SU-DHL-6 (cell line): Measurements from ENCODE around the gene BICD1.
A peak's percentile ranks its signal among the peaks of the same experiment; 100 is the strongest.

Experiments used
- H2AFZ ChIP-seq: fragments of 200-600 bp; sonication (generic); 2 replicates; pipeline ENCODE4 v1.6.1; 2014; ENCODE audit warnings: low read depth, mild to moderate bottlenecking, moderate library complexity, mixed read lengths, antibody characterized with exemption, low read length; ENCODE audit not compliant: severe bottlenecking
- H3F3A ChIP-seq: fragments of 200-600 bp; shearing (Covaris generic); 2 replicates; pipeline ENCODE4 v1.6.0; 2016; ENCODE audit warnings: antibody characterized with exemption, mild to moderate bottlenecking; ENCODE audit not compliant: insufficient read depth
- H3K27ac ChIP-seq: fragments of 200-600 bp; sonication (generic); 2 replicates; pipeline ENCODE4 v1.5.1; 2016; ENCODE audit warnings: low read depth, mild to moderate bottlenecking, low read length, moderate library complexity, mixed read lengths
- H3K27me3 ChIP-seq: fragments of 200-600 bp; sonication (generic), shearing (Covaris generic); 2 replicates; pipeline ENCODE4 v1.6.0; 2014; ENCODE audit warnings: mild to moderate bottlenecking, low read length
- H3K36me3 ChIP-seq: fragments of 200-600 bp; sonication (generic); 2 replicates; pipeline ENCODE4 v1.6.1; 2014; ENCODE audit warnings: mild to moderate bottlenecking, low read length, mixed read lengths
- H3K4me2 ChIP-seq: fragments of 300-600, 200-600 bp; shearing (Covaris generic), sonication (generic); 2 replicates; pipeline ENCODE4 v1.6.0; 2014; ENCODE audit warnings: low read length, low read depth, mild to moderate bottlenecking; ENCODE audit not compliant: poor library complexity, severe bottlenecking
- H3K4me3 ChIP-seq: fragments of 200-600 bp; sonication (generic); 2 replicates; pipeline ENCODE4 v1.5.1; 2014; ENCODE audit warnings: antibody characterized with exemption, low read length, mild to moderate bottlenecking, mixed read lengths; ENCODE audit not compliant: insufficient read depth, poor library complexity, severe bottlenecking
- H3K79me2 ChIP-seq: fragments of 200-600 bp; sonication (generic); 2 replicates; pipeline ENCODE4 v1.6.1; 2014; ENCODE audit warnings: mild to moderate bottlenecking, low read length, moderate library complexity; ENCODE audit not compliant: insufficient read depth
- H3K9ac ChIP-seq: fragments of 200-600 bp; sonication (generic); 2 replicates; pipeline ENCODE4 v1.7.0; 2014; ENCODE audit warnings: mild to moderate bottlenecking, low read length
- H3K9me2 ChIP-seq: fragments of 200-600 bp; sonication (generic); replicated peaks from 2 replicates; pipeline ENCODE4 v1.6.1; 2014; ENCODE audit warnings: low read length; ENCODE audit not compliant: insufficient read depth
- H3K9me3 ChIP-seq: fragments of 200-600 bp; sonication (generic); 2 replicates; pipeline ENCODE4 v1.6.1; 2014; ENCODE audit warnings: low read length, mixed read lengths; ENCODE audit not compliant: insufficient read depth
- H4K20me1 ChIP-seq: fragments of 200-600 bp; sonication (generic); 2 replicates; pipeline ENCODE4 v1.6.1; 2014; ENCODE audit warnings: low read depth, mild to moderate bottlenecking, antibody characterized with exemption, low read length, moderate library complexity, mixed read lengths
- CTCF ChIP-seq: fragments of 200-600 bp; sonication (generic); IDR thresholded peaks from one replicate; pipeline ENCODE4 v1.5.1; 2017; ENCODE audit warnings: antibody characterized with exemption, mild to moderate bottlenecking, low read length, moderate library complexity; ENCODE audit not compliant: insufficient read depth, poor library complexity, severe bottlenecking
- EZH2phosphoT487 ChIP-seq: fragments of 200-600 bp; sonication (generic), shearing (Covaris generic); conservative IDR thresholded peaks from 2 replicates; pipeline ENCODE4 v1.6.1; 2018; ENCODE audit warnings: mild to moderate bottlenecking, antibody characterized with exemption, low read length, moderate library complexity, mixed read lengths

BICD1 gene

GRCh38 chr12:32296567-32296966, 189.9 kb downstream of the BICD1 start:
- H3K27me3 ChIP-seq = no peaks in the 10 kb centered on the region
- peaks cover 3% of the 10 kb centered on the region; the same call in 1 of the 2 replicates for H3K36me3 ChIP-seq
- TF ChIP-seq EZH2phosphoT487 (no peak), CTCF (no peak)
- peaks cover 24% of the 10 kb centered on the region; the same call in 1 of the 2 replicates for H3K79me2 ChIP-seq
- no peak overlapping the region for H2AFZ ChIP-seq
- no peak overlapping the region for H3K9ac ChIP-seq
- peak overlapping the region; percentile 78 for H3K27ac ChIP-seq
- no peak overlapping the region for H3K4me2 ChIP-seq
- H4K20me1 ChIP-seq = no peaks in the 10 kb centered on the region
- no peaks in the 10 kb centered on the region for H3K9me3 ChIP-seq
- H3K9me2 ChIP-seq = no peaks in the 10 kb centered on the region
- H3K4me3 ChIP-seq = no peak overlapping the region
- peaks cover 54% of the 10 kb centered on the region for H3F3A ChIP-seq

GRCh38 chr12:32298917-32299316, 192.3 kb downstream of the BICD1 start:
- Histone ChIP-seq H4K20me1 (no peaks in the 10 kb centered on the region), H3F3A (peaks cover 64% of the 10 kb centered on the region), H2AFZ (peak overlapping the region; percentile 25), H3K9me3 (no peaks in the 10 kb centered on the region), H3K9ac (peak overlapping the region; percentile 51), H3K27ac (peak overlapping the region; percentile 93), H3K9me2 (no peaks in the 10 kb centered on the region), H3K4me3 (no peak overlapping the region), H3K79me2 (peaks cover 17% of the 10 kb centered on the region; the same call in 1 of the 2 replicates), H3K36me3 (peaks cover 3% of the 10 kb centered on the region; the same call in 1 of the 2 replicates), H3K4me2 (peak overlapping the region; percentile 47), H3K27me3 (no peaks in the 10 kb centered on the region)
- TF ChIP-seq EZH2phosphoT487 = no peak
- no peak for TF ChIP-seq CTCF

- Histone ChIP-seq H4K20me1 (no peaks in the 10 kb centered on the region), H3K27me3 (no peaks in the 10 kb centered on the region), H3K9ac (peak overlapping the region; percentile 51), H3K4me3 (peak overlapping the region; percentile 30), H3K27ac (peak overlapping the region; percentile 93), H3K36me3 (peaks cover 6% of the 10 kb centered on the region; the same call in 1 of the 2 replicates), H3K79me2 (peaks cover 17% of the 10 kb centered on the region; the same call in 1 of the 2 replicates), H3K9me3 (no peaks in the 10 kb centered on the region), H3K9me2 (no peaks in the 10 kb centered on the region), H3F3A (peaks cover 67% of the 10 kb centered on the region), H3K4me2 (peak overlapping the region; percentile 47), H2AFZ (no peak overlapping the region)
- TF ChIP-seq CTCF (no peak), EZH2phosphoT487 (no peak)
These were observed 194.6 kb downstream of the BICD1 start for GRCh38 chr12:32301216-32301615.
